Cortex of kidney (tissue), 1 donor: ENCODE measurements around the gene TOM1L2.

ENCODE experiments used
- DNase-seq: peaks from one replicate; lab custom pipeline; 2025; lab: John Stamatoyannopoulos, UW

Gene TOM1L2

DNA sequence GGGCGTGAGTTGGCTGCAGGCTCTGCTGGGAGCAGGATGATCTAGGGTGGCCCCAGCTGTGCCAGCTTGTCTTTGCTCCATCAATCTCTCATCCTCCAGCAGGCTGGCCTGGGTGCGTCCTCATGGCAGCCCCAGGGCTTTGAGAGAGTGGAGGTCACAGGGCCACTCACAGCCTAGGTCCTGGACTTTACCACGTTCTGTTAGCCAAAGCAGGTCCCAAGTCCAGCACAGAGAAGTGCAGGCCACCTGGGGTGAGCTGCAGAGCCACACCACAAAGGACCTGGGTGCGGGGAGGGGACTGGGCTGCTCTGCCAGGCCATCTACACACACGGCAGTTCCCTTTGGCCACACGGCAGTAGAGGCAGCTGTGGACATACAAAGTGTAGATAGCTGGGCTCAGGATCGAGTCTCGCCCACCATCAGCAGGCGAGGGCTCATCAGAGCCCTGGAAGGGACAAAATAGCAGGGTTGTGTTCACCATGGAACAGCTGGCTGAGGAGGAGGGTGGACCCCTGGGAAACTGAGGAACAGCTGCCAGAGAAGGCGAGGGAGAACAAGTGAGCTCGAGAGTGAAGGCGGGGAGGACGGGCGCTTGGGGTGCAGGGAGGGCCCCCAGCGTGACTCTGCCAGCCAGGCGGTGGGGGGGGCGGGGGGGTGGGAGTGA lies 165.5 kb downstream of the TOM1L2 start:
- DNase-seq: no peak

DNA sequence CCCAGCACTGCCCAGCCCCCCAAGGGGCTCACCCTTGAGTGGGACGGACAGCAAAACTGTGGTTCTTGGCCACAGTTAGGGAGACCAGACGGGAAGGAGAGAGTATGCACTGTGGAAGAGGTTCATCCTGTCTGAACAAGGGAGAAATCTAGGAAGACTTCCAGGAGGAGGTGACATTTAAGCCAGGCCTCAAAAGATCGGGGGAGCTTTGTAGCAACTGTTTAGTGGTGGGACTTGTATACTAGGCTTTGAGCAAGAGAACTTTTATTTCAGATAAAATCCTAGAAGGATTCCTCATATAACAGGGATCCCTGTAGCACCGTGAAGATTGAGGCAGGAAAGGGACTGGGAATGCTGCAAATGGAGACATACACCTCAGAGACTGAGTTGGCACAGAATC lies 166.2 kb downstream of the TOM1L2 start:
- DNase-seq: no peak

DNA sequence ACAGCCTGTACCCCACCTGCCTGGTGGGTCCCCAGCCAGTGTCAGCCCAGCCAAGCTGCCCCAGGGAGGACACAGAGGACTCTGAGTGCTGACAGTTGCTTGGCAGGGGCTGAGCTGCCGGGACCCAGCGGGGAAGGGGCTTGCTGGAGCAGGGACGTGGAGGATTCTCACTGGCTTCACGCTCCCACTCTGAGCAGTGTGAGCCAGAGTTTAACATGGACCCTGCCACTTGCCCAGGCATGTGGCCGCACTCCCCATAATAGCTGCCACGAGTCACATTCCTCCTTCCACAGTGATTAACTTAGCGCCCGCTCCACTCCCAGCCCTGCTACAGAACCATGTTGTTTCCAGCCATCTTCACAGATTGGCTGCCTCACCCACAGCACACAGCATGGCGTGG lies 166.6 kb downstream of the TOM1L2 start:
- no peak for DNase-seq

DNA sequence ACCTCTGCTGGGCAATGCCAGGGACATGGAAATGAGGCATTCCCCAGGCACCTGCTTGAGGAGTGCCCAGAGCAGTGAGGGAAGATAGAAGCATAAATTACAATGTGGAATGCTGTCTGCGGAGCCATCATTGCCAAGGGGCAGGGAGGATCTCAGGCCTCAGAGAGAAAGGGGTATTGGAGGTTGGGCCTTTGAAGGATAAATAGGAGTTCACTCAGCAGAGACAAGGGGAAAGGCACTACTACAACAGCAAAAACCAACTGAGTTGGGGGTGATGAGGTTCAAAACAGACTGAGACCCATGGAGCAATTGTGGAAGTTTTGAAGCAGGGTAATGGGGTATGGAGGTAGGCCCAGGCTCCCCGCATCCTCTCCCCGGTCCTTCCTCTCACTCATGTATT lies 168.2 kb downstream of the TOM1L2 start:
- no peak for DNase-seq

DNA sequence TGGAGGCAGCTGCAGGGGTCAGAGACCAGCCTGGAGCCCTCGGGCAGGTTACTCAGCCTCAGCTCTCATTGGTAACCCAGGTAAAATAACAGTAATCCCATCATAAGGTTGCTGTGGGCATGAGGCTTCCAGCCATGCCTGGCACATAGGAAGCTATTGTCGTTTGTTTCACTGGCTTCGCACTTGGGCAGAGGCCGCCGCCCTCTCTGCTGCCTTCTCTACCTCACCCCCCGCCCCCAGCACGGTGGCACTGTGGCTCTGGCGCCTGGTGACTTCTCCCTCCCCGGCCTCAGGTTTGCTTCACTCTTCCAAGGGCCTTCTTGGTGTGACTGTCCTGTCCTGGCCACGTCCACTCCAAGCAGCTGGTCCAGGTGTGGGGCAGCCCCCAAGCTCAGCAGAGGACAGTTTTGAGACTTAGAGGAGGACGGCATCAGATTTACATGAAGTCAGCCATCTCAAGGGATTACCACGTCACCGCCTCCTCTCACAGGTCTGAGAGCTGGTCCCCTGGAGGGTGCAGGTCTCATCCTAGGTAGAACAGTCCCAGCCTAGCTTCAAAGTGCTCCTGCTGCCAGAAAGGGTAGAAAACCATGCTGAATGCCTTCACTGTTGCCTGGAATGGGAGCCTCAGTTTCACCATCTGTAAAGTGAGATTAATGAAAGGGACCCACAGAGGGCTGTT lies 170.3 kb downstream of the TOM1L2 start:
- no peak for DNase-seq

DNA sequence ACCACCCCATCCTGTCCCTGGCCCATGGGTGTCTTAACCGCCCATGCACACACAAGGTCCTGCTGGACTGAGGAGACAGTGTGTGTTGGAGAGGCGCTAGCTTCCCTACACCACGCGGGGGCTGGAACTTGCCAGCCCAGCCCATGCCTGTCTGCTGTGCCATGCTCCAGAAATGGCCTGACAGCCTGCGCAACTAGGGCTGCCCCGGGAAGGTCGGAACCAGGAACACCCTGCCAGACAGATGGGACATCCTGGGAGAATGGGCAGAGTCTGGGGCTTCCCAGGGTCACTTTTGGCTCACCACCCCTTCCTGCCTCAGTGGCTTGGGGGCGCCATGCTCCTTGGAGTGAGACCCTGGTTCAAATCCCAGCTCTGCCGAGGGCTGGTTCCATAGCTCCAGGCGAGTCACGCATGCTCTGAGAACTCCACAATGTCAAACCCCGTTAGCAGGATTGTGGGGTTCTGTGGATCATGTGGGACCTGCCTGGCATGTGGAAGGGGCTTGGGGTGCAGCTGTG lies 171.6 kb downstream of the TOM1L2 start:
- DNase-seq: no peak

DNA sequence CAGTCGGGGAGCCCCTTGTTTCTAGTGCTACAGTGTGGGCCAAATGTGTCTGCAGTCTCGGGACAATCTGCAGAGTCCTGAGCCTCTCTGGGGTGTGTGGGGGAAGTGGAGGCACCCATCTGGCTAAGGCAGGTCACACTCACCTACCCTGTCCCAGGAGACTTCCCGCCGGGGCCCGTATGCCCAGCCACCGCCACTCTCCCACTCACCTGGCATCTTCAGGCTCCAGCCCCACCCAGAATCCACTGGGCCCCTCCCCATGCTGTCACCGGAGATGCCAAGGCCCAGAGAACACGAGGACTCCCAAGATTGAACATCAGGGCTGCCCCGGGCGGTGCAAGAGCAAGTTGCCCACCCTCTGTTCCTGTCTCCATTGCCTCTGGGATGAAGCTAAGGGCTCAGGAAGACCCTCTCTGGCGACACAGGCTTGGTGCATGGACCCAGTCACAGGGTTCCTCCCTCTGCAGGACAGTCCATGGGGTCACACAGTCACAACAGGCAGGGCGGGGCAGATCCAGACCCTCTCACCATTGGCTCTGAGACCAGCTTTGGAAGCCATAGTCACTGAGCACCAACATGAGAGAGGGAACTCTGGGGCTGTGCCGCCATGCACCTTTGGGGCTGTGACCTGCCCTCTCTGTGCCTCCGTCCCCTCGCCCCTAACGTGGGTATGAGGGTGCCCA lies 173.5 kb downstream of the TOM1L2 start:
- no peak for DNase-seq

DNA sequence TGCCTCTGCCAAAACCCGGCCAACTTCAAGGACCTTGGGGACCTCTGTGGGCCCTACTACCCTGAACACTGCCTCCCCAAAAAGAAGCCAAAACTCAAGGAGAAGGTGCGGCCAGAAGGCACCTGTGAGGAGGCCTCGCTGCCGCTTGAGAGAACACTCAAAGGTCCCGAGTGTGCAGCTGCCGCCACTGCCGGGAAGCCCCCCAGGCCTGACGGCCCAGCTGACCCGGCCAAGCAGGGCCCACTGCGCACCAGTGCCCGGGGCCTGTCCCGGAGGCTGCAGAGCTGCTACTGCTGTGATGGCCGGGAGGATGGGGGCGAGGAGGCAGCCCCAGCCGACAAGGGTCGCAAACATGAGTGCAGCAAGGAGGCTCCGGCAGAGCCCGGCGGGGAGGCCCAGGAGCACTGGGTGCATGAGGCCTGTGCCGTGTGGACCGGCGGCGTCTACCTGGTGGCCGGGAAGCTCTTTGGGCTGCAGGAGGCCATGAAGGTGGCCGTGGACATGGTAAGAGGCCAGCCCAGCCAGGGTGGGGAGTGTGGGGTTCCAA lies 174.1 kb downstream of the TOM1L2 start:
- DNase-seq: no peak

DNA sequence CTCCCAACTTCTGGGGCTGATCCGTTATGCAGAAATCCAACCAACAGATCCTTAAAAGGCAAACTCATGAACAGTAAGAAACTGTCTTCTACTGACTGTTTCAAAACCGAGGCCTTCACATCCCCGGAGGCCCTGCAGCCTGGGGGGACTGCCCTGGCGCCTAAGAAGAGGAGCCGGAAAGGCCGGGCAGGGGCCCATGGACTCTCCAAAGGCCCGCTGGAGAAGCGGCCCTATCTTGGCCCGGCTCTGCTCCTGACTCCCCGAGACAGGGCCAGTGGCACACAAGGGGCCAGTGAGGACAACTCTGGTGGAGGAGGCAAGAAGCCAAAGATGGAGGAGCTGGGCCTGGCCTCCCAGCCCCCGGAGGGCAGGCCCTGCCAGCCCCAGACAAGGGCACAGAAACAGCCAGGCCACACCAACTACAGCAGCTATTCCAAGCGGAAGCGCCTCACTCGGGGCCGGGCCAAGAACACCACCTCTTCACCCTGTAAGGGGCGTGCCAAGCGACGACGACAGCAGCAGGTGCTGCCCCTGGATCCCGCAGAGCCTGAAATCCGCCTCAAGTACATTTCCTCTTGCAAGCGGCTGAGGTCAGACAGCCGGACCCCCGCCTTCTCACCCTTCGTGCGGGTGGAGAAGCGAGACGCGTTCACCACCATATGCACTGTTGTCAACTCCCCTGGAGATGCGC lies 174.9 kb downstream of the TOM1L2 start:
- no peak for DNase-seq

DNA sequence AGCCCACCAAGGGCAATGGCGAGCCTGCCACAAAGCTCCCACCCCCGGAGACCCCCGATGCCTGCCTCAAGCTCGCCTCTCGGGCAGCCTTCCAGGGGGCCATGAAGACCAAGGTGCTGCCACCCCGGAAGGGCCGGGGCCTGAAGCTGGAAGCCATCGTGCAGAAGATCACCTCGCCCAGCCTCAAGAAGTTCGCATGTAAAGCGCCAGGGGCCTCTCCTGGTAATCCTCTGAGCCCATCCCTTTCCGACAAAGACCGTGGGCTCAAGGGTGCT lies 175.5 kb downstream of the TOM1L2 start:
- DNase-seq: no peak

DNA sequence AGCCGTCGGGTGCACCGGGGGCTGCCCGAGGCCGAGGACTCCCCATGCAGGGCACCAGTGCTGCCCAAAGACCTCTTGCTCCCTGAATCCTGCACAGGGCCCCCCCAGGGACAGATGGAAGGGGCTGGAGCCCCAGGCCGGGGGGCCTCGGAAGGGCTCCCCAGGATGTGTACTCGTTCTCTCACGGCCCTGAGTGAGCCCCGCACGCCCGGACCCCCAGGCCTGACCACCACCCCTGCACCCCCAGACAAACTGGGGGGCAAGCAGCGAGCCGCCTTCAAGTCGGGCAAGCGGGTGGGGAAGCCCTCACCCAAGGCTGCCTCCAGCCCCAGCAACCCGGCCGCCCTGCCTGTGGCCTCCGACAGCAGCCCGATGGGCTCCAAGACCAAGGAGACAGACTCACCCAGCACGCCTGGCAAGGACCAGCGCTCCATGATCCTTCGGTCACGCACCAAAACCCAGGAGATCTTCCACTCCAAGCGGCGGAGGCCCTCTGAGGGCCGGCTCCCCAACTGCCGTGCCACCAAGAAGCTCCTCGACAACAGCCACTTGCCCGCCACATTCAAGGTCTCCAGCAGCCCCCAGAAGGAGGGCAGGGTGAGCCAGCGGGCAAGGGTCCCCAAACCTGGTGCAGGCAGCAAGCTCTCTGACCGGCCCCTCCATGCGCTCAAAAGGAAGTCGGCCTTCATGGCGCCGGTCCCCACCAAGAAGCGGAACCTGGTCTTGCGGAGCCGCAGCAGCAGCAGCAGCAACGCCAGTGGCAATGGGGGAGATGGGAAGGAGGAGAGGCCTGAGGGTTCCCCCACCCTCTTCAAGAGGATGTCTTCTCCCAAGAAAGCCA lies 176.0 kb downstream of the TOM1L2 start:
- no peak for DNase-seq

DNA sequence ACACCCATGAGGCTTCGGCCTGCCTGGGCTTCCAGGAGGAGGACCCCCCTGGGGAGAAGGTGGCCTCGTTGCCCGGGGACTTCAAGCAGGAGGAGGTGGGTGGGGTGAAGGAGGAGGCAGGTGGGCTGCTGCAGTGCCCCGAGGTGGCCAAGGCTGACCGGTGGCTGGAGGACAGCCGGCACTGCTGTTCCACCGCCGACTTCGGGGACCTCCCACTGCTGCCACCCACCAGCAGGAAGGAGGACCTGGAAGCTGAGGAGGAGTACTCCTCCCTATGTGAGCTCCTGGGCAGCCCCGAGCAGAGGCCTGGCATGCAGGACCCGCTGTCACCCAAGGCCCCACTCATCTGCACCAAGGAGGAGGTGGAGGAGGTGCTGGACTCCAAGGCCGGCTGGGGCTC lies 176.9 kb downstream of the TOM1L2 start:
- DNase-seq: no peak

DNA sequence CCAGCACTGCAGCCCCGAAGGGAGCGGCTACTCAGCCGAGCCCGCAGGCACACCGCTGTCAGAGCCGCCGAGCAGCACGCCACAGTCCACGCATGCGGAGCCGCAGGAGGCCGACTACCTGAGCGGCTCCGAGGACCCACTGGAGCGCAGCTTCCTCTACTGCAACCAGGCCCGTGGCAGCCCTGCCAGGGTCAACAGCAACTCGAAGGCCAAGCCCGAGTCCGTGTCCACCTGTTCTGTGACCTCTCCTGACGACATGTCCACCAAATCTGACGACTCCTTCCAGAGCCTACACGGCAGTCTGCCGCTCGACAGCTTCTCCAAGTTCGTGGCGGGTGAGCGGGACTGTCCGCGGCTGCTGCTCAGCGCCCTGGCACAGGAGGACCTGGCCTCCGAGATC lies 177.8 kb downstream of the TOM1L2 start:
- no peak for DNase-seq
